ENCODE results near the gene ZNF594.
"Not testable (repeated sequence)": the region's sequence is repeated elsewhere in the genome, so short reads cannot be mapped to it uniquely, and the experiment has no call there.

ZNF594 gene

GRCh38 chr17:5191541-5192417, at the start of gene ZNF594:
Gene ZNF594 (minus strand): TSS chr17:5191868. CDS start chr17:5184256, 7,612 bp downstream.
- peak; percentile 64 to 96 (median 90) for DNase-seq

GRCh38 chr17:5239769-5240168, 48.1 kb upstream of the ZNF594 start:
- not testable (repeated sequence) for DNase-seq

GRCh38 chr17:5238333-5238732, 46.7 kb upstream of the ZNF594 start:
- no peak for DNase-seq

GRCh38 chr17:5237541-5238016, 45.9 kb upstream of the ZNF594 start:
- peak in 2 of 14 donors; percentile 12 to 26 for DNase-seq

- DNase-seq: no peak
Measured at GRCh38 chr17:5236938-5237540, 45.4 kb upstream of the ZNF594 start.

- peak in 6 of 14 donors; percentile 31 to 51 (median 48) for DNase-seq
Measured at GRCh38 chr17:5234645-5235576, 43.2 kb upstream of the ZNF594 start, which contains the start of gene SCIMP. Gene SCIMP (minus strand): TSS chr17:5234860. CDS start chr17:5234755, 105 bp downstream.

GRCh38 chr17:5233492-5233891, 41.8 kb upstream of the ZNF594 start:
- not testable (repeated sequence) for DNase-seq

GRCh38 chr17:5226940-5227878, 35.5 kb upstream of the ZNF594 start:
- no peak for DNase-seq

- DNase-seq: no peak
Measured at GRCh38 chr17:5225668-5226457, 34.2 kb upstream of the ZNF594 start.

GRCh38 chr17:5221912-5222311, 30.2 kb upstream of the ZNF594 start:
- DNase-seq: not testable (repeated sequence)

- no peak for DNase-seq
Measured at GRCh38 chr17:5220074-5220473, 28.4 kb upstream of the ZNF594 start.

- DNase-seq: no peak
Measured at GRCh38 chr17:5219536-5219935, 27.9 kb upstream of the ZNF594 start.

- not testable (repeated sequence) for DNase-seq
Measured at GRCh38 chr17:5217562-5217961, 25.9 kb upstream of the ZNF594 start.

GRCh38 chr17:5211458-5211857, 19.8 kb upstream of the ZNF594 start:
- DNase-seq: no peak

GRCh38 chr17:5210614-5211252, 19.1 kb upstream of the ZNF594 start:
- no peak for DNase-seq

- no peak for DNase-seq
Measured at GRCh38 chr17:5210091-5210490, 18.4 kb upstream of the ZNF594 start.

- no peak for DNase-seq
Measured at GRCh38 chr17:5209396-5209795, 17.7 kb upstream of the ZNF594 start.

- no peak for DNase-seq
Measured at GRCh38 chr17:5203908-5204294, 12.2 kb upstream of the ZNF594 start.

- no peak for DNase-seq
Measured at GRCh38 chr17:5203178-5203907, 11.7 kb upstream of the ZNF594 start.
